Stimulated activated naive CD4-positive, alpha-beta T cell (primary cell): ENCODE results near the gene EGFR.

Experiments used
- DNase-seq, 6 experiments: peaks; one replicate each; lab custom pipeline; 2025; lab: John Stamatoyannopoulos, UW

EGFR gene

DNA sequence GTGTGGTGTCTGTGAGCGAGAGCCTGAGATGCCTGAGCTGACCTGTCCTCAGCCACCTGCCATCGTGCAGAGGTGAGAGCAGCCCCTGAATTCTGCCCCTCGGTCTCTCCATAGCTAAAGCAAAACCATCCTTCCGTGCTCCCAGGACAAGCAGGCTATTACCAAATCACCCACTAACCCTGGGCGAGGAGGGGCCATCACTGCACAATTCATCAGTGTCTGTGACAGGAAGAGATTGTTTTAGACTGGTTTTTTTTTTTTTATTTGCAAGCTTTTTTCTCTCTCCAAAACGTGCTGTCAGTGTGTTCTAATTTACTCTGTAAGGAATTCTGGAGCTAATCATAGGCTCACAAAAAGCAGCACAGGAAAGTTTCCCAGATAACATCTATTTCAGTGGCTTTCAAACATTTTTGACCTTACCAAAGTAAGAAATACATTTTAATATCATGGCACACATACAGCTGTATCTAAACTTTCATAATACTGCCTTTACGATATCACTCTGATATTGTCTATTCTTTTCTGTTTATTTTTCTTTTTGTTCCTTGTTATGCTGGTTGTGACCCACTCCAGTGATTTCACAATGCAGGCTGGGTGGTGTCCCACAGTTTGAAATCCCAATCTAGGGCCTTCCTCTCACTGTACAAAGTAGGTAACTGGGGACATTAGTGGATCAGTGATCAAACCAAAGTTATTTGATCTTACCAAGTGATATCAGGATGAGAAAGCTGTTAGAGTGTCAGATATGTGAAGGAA, 62.8 kb downstream of the EGFR start:
- no peak for DNase-seq

DNA sequence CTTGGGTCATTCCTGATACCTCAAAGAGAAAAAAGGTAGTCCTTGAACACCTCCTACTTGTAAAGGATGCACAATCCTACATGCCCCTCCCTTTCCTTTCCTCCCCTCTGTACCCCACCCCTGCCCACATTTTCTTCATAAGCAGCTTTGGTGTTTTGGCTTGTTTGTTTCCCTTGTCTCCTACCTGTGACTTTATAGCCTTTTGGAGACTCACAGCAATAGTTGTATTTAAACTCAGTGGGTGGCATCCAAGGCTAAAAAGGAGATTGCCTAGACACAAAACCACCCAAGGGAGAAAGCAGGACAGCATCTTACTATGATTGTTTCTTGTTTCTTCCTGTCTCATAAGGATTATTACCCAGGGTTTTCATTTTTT, 63.4 kb downstream of the EGFR start:
- no peak for DNase-seq

DNA sequence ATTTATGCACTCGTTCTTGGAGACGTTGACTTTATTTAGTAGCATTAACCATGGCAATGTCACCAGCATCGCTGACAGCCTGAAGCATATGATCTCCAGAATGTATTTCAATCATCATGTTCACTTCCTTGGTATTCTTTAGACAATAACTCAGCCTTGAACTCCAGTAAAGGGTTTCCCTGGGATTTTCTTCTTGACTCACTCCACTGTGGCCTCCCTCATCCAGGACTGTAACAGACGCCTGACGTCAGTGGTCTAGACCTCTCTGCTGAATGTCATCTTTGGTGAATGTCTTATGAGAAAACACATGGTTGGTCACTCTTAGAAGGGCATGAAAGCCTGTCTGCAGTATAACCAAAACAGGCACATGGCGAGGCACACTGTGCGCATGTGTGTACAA, 64.4 kb downstream of the EGFR start:
- DNase-seq = no peak

DNA sequence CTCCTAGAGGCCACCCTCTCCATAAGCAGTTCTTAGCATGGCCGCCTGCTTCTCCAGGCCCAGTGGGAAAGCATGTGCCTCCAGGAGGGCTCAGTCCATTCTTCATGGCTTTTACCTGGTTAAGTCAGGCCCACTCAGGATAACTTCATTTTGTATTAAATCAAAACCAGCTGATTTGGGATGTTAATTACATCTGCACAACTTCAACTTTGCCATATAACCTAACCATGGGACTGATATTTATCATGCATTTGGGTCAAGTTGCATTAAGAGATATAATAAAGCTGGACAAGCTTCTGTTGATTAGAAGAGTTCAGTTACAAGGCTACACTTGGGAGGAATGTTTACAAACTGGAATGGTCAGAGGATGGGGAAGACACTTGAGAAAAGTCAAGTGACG, 65.5 kb downstream of the EGFR start:
- no peak for DNase-seq

DNA sequence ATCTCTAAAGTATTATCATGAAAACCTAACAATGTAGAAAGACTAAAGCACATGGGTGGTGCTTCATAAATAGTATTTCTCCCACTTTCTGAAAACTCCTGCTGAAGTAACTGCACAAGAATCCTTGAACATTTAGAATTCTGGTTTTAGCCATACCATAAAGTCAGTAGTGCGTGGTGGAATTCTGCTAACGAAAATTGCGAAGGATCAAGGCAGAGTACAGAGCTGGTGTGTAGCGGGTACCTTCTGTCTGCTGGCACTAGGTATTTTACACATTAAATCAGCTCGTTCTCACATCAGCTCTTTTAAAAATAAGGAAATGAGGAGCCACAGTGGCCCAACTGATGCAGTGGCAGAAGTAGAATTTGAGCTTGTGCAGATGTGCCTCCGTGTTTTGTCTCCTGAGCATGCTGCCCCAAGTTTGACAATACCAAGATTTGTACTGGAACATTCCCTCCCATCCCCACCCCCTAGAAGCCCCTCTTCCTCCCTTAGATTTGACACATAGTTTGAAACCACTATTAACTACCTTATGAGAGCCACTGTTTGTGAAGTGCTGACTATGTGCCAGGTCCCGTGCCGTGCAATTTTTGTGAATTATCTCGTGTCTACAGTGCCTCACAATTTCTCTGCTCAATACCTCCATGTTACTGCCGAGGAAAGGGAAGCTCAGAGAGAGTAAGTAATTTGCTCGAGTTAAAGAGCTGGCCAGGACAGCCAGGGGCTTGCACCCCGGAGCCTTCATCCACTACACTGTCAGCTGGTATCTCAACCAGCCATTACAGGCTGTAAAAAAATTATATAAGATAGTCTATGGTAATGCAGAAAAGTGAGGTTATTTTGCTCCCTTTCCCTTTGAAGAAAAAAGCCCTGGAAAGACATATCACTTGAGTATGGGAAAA, 66.9 kb downstream of the EGFR start:
- no peak for DNase-seq

DNA sequence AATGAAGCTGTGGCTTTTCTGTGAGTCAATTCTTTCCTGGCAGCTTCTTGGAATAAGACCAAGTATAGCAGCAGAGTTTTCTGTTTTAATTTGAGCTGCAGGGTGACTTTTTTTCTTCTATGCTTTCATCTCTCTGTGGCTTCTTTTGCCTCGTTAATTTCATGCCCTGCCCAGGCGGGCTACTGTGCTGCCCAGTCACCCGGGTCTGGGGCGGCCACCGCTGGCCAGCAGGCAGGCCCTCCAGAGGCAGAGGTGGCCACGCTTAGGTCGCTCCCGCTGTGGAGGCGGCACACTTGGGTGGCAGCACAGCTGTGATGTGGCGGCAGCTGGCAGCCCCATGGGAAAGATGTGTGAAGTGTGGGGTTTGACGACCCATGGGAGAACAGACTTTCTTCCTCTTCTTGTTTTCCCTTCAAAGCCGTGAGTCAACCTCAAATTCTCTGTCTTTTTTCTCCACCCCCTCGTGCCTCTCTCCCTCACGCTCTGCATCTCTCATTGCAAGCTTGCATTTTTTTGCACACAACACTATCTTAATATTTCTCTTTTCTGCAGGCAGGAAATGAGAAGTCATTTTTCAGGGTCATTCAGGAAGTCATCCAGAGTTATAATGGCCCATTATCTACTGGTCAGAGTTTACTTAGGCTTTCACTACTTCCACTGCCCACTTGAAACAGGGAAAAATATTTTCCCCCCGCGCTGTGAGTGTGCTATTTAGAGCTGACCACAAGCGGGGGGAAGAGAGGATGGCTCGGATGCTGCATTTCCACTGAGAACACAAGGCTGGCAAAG, 67.8 kb downstream of the EGFR start:
- no peak for DNase-seq

DNA sequence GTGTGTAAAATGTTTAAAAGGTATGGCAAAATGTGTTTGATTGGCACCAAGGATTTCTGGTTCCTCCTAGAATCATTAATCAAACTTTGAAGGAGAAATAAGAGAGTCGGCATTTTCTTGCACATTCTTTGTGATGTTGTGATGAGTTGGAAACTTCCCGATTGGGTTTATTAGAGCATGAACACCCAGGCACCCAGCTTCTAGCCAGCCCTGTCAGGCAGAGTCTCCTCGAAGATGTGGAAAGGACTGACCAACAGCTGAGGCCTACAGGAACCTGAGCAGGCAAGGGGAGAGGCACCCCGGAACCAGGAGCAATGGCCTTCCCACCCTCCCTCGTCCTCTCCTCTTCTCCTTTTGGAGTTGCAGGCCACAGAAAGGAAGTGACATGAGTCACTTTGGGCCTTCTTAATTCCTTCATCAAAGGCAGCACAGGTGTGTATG, 68.7 kb downstream of the EGFR start:
- DNase-seq = no peak

DNA sequence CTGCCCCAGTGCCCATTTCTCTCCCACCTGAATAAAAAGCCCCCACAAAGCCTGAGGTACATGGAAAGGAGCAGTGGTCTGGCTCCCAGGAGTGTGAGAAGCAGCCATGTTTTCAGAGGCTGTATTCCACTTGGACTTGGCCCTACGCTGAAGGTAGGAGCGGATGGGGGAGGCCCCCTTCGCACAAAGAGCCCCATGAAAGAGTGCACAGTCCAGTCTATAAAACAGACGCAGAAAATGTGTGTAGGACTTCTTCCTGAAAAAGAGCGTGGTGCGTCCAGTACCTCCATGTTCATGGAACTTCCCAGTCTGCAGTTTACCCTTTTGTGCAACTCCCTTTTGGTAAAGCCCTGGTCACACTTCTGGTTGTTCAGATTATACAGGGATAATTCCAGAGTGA, 69.3 kb downstream of the EGFR start:
- DNase-seq = no peak

DNA sequence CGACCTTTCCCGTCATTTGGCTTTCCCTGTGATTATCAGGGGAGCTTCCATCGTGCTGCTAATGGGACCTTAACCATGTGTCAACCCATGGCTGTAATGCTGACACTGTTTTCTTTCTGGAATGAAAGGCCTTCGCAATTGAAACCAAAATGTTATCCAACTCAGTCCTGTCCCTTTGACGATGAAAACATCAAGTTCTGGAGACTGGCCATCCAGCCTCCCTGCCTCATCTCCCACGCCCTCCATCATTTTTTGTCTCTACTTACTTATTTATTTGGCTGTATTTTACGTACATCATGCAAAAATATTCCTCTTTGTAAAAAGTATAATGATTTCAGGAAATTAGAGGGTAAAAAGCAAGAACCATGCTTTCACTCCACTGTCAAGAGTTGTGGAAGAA, 69.8 kb downstream of the EGFR start:
- no peak for DNase-seq

DNA sequence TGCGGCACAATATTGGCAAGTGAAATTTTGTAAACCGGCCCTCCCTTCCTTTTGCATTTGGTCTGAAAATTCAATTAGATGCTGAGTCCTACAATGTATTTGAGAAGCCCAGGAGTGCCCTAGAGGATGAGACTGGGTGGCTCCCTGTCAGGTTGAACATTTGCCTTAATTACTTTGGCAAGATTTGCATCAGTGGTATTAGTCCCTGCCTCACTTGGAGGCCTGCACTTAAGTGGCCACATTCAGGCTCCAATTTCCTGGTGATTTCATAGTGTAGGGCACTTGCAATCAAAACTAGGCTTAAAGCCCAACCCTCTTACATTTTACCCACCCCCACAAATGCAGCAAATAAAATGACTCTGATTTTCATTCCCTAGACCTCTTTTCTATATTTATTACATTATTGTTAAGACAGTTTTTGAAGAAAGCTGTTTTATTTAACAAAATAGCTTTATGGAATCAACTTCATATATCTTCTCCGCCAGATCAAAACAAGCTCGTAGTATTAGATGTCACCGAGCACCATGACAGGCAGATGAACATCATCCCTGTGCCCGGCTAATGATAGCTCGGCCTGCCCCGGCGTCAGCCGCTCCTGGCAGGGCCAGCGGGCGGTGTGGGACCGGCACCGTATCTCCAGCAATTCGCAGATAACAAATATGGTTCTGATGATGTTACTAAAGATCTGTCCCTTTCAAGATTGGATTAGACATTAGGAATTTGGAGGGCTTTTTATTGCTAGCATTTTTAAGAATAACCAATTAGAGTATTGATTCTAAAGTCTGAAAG, 73.6 kb downstream of the EGFR start:
- DNase-seq = no peak

DNA sequence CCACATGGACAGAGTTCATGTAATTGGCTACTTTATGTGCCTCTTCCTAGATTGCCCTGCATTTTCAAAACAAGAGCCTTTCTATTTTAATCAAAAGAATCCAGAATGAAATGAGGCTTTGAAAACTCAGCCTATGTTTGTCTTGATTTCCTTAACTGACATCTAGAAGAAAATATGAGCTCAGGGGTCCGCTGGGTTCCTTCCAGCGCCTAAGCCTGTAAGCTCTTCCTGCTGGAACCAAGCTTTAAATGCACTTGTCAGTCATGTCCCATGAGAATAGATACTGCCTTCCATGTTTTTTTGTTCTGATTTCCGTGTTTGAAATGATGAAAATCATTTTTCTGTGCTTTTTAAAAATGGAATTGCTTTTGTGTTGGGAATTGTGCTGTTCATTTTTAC, 74.2 kb downstream of the EGFR start:
- no peak for DNase-seq

DNA sequence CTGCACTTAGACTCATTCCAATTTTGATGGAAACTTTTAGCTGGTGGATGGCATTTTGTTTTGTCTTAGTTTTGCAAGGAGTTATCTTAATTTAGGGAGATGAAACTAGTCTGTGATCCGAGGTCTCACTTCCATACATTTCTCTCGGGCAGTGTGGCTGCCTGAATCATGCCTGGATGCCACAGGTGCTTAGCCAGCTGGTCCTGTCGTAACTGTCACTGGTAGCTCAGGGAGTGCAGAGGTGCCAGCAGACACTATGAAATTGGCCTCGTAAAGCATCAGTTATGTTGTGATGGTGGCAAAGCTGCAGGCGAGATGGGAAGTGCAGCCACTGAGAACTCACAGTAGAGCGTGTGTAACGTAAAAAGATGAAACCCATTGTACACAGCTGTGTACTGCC, 74.9 kb downstream of the EGFR start:
- DNase-seq = no peak

DNA sequence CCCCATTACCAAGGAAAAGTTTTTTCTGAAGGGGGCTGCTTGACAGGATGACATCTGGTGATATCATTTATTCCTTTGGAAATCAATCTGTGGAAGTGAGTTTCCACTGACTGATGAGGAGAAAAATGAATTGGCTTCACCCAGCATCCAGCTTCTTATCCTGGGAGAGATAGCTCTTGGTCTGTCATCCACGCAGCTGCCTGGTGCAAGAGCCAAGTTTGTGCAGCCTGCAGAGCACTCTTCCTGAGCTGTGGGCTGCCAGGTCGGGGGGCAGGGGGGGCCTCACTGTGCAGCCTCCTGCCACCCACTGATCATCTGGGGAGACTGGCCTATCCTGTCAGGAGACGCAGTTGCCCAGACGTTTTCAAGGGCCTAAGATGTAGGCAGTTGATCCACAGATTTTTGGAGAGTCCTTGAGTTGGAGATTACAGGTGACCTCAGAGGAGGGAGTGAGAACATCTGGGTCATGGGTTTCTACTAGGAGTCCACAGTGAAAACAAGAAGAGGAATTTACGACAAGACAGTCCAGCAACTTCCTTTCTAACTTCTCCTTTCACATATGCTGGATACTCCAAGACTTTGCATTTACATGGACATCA, 75.4 kb downstream of the EGFR start:
- DNase-seq = no peak

DNA sequence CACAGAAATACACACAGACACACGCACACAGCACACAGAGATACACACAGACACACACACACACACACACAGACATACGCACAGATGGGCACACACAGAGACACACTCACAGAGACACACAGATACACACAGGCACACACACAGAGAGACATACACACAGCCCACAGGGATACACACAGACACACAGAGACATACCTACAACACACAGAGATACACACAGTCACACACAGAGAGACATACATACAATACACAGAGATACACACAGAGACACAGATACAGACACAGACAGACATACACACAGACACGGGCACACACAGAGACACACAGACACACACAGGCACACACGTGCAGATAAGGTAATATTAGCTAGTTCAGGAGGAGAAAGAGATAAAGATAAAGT, 76.9 kb downstream of the EGFR start:
- no peak for DNase-seq

DNA sequence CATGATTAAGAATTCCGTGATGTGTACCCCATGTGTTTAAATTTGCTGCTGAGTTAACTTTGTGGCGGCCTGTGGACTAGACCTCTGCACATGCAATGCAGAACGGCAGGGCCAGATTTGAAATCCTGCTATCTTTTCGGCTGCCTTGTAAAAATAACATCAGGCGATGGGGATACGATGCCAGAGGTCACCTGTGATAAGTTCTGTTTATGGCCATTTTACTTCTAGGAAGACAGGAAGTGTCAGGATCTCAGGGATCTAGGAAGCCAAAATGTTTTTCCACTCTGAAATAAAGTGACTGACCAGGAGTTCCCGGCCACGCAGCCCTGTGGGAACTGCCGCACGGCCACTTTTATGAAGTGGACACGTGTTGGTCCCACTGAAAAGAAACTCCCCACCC, 77.5 kb downstream of the EGFR start:
- no peak for DNase-seq

DNA sequence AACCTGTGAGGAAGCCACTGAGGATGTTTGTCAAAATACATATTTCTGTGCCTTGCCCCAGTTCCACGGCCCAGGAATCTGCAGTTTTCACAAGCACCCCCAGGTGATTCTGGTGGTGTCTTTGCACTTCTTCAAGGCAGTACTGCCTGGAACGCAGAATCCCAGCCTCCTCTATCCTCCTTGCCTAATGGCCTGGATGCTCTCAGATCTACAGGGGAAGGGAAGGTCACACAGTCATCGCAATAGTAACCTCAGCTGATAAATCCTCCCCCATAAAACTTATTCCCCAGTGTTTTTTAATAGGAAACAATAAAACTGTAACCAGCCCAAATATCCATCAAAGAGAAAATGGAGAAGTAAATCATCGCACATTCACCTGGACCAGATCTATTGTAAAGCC, 78.3 kb downstream of the EGFR start:
- DNase-seq = no peak

DNA sequence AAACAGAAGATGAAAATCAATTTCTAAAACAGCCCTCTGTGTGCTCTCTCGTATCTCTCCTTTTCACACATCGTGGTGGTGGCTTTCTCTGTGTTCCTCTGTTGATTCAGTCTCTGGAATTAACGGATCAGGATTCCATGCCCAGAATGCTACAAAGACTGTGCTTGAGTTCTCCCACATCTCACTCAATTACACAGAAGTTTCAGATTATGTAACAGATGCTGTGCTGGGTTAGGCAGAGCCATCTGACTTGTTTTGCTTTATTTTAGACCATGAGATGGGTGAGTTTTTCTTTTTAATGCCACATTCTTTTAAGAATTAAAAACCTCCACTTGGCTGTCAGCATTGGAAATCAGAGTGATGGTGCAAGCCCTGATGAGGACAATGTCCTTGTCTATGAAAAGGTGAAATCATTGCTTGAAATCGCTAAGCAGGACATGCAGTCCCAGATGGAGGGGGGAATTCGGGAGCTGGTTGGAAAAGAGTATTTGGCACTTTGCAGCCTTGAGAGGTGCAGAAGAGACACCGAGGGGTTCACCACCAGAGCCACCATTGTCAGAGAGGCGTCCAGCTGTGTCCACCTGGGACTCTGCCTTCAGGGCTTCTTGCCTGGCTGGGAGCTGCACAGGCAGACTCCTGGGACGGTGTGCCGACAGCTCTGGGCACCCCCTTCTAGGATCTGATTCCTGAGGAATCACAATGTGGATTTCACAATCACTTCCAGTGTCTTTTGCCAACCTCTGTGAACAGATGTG, 80.4 kb downstream of the EGFR start:
- no peak for DNase-seq

DNA sequence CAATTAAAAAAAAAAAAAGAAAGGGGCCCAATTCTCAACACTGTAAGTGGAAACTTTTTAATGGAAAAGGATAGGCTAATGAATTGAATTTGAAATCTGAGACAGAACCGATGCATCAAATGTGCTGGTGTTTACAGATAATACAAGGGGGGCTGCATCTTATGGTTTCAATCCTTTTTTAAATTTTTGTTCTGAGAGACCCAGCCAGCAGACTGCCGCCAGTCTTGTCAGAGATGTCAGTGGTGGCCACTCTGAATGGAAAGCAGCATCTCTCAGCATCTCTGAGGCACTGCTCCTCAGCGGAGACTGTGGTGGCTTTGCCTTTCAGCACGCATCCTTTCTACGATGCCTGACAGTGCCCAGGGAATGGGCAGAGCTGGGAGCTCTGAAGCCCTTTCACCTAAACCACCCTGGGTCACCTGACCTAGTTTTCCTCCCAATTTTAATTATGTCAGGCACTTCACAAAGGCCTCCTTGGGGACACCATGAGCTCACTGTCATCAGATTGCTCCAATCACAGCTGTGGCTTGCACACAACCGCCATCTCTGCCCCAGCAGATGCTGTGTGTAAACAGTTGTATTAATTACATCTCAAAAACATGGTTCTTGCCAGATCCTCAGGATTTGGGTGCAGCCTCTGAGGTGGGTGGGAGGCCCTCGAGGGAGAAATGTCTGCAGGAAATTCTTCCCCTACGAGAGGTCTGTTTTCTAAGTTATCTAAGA, 81.2 kb downstream of the EGFR start:
- no peak for DNase-seq

DNA sequence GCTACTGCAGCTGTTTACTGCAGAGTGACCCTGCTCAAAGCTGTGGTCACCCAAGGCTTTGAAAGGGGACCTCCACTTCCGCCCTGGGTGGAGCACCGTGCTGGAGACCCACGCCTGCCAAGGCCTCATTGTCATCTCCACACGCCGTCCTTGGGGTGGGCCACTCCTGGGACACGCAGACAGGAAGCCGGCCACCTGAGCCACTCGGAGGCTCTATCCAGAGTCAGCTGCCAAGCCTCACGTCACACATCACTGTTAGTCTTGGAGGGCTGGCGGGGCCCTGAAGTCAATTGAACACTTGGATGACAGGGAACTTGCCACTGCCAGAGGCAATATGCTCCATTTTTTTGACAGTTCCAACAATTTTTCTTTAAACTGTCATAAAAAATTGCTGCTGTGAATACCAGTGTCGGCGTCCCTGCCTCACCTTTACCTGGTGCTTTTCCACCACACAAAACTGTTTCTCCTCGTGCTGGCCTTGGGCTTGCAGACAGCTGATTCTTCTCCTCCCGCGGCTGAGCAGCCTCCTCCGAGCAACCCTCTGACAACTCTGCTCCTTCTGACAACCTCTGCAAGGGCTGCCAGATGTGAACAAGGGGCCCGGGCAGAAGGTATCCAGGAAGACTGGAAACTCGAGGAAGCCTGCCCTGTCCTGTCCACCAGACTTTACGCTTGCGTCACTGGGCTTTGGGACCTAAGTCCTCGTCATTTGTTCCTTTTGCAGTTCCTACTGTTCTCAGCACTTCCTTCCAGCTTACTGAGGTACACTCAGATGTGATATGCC, 81.9 kb downstream of the EGFR start:
- DNase-seq = no peak
